A673 (cell line): ENCODE measurements around the gene EDA. TPM values are rescaled to one million over a fixed set of nuclear protein-coding genes. Genes with fewer than 3 reads are reported as not detected.

Experiments used
- BruUV-seq: library from RNA; stranded (reverse); fragments of 400-500 nt; replicated peaks from 2 replicates; lab custom pipeline; 2021; lab: Mats Ljungman, UMichigan
- CTCF ChIA-PET: fragments of 300-600 bp; sonication (Branson Sonifier 250); formaldehyde crosslinking; loops from one replicate; lab custom pipeline; 2022; ENCODE audit warnings: antibody characterized with exemption; lab: Charles Lee
- POLR2A ChIA-PET: fragments of 300-600 bp; sonication (Branson Sonifier 250); formaldehyde crosslinking; loops from one replicate; lab custom pipeline; 2022; ENCODE audit warnings: antibody characterized with exemption; ENCODE audit not compliant: low non-redundant PET; lab: Charles Lee
- DNase-seq: peaks from one replicate; pipeline ENCODE4 v3.0.0-alpha.2; 2015; ENCODE audit warnings: low spot score
- H3K27ac ChIP-seq: fragments of 200-600 bp; sonication (generic); 2 replicates; pipeline ENCODE4 v1.5.1; 2016; ENCODE audit warnings: mixed run types, low read depth, mild to moderate bottlenecking, mixed read lengths, antibody characterized with exemption, low read length; ENCODE audit not compliant: poor library complexity, severe bottlenecking
- H3K27me3 ChIP-seq: fragments of 200-600 bp; sonication (generic); replicated peaks from 2 replicates; pipeline ENCODE4 v1.6.1; 2017; ENCODE audit warnings: mixed run types, low read depth, mild to moderate bottlenecking, mixed read lengths, antibody characterized with exemption, low read length; ENCODE audit not compliant: insufficient read depth, poor library complexity
- H3K36me3 ChIP-seq: fragments of 200-600 bp; sonication (generic); 2 replicates; pipeline ENCODE4 v1.6.1; 2016; ENCODE audit warnings: mixed run types, mild to moderate bottlenecking, mixed read lengths, antibody characterized with exemption, low read length; ENCODE audit not compliant: insufficient read depth, poor library complexity, severe bottlenecking
- H3K4me1 ChIP-seq: fragments of 200-600 bp; sonication (generic); 2 replicates; pipeline ENCODE4 v1.6.1; 2017; ENCODE audit warnings: mixed run types, mild to moderate bottlenecking, mixed read lengths, antibody characterized with exemption, low read length; ENCODE audit not compliant: insufficient read depth, poor library complexity, severe bottlenecking
- H3K4me3 ChIP-seq: fragments of 200-600 bp; sonication (generic); 2 replicates; pipeline ENCODE4 v1.5.1; 2016; ENCODE audit warnings: low read depth, mixed run types, mild to moderate bottlenecking, mixed read lengths, low read length; ENCODE audit not compliant: poor library complexity, severe bottlenecking
- H3K9me3 ChIP-seq: fragments of 200-600 bp; sonication (generic); 2 replicates; pipeline ENCODE4 v1.6.1; 2016; ENCODE audit warnings: mixed run types, low read depth, mild to moderate bottlenecking, mixed read lengths, antibody characterized with exemption, low read length; ENCODE audit not compliant: poor library complexity, severe bottlenecking
- EZH2 ChIP-seq: fragments of 200-600 bp; sonication (generic); IDR thresholded peaks from 2 replicates; pipeline ENCODE4 v1.6.1; 2017; ENCODE audit warnings: borderline replicate concordance, low read depth, mild to moderate bottlenecking, mixed read lengths, antibody characterized with exemption, low read length; ENCODE audit not compliant: poor library complexity, severe bottlenecking
- intact Hi-C: fragments of 100-400 bp; cut with micrococcal nuclease; formaldehyde crosslinking; loops from one replicate; pipeline ENCODE4 v1.10.0; 2022; ENCODE audit not compliant: unreplicated experiment
- total RNA-seq: library from RNA; stranded (reverse); gene quantifications from 2 replicates; pipeline ENCODE4 v1.2.3, GENCODE V29; 2021
- TF ChIP-seq, protein P1 (sequence below): fragments of 300-800, 200-600 bp; sonication (generic); conservative IDR thresholded peaks from 2 replicates; pipeline ENCODE4 v1.5.1; 2017; ENCODE audit warnings: low read depth, mild to moderate bottlenecking, antibody characterized with exemption, low read length, moderate library complexity, mixed read lengths

Gene EDA
- total RNA-seq, 1 experiment from 2014 or later: 3.3 TPM

DNA sequence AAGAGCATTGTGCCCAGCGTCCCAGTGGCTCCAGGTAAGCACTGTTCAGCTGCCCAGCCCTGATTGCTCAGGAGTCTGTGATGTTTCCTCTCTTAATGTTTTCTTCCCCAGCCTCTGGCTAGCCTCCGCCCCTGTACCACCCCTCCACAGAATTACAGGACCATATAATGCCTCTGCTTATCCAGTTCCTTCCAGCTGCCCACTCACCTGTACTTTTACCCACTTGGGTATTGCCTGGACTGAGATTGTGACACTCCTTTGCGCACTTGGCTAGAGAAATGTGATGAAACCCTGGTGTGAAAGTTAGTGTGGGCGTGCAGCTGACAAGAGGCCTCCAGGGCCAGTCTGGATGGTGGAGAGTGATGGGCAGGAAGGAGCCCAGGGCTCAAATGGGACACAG is 434.0 kb downstream of the EDA start, which contains the start of gene AWAT2:
Gene AWAT2 (minus strand): TSS at position 14 of the 400 bp plus-strand sequence. CDS start 6 bp downstream, at position 8.
- BruUV-seq: no TSS peak
- ChIA-PET POLR2A (no interaction called here), CTCF (no interaction called here)
- DNase-seq: no peak
- H3K4me1 ChIP-seq: no peaks in the 10 kb centered on the region
- H3K9me3 ChIP-seq: no peaks in the 10 kb centered on the region
- H3K27me3 ChIP-seq: no peaks in the 10 kb centered on the region
- no peak within 1 kb of the TSS for H3K27ac ChIP-seq
- H3K4me3 ChIP-seq: no peak within 1 kb of the TSS
- no peak for TF ChIP-seq EZH2
- TF ChIP-seq, protein P1, sequence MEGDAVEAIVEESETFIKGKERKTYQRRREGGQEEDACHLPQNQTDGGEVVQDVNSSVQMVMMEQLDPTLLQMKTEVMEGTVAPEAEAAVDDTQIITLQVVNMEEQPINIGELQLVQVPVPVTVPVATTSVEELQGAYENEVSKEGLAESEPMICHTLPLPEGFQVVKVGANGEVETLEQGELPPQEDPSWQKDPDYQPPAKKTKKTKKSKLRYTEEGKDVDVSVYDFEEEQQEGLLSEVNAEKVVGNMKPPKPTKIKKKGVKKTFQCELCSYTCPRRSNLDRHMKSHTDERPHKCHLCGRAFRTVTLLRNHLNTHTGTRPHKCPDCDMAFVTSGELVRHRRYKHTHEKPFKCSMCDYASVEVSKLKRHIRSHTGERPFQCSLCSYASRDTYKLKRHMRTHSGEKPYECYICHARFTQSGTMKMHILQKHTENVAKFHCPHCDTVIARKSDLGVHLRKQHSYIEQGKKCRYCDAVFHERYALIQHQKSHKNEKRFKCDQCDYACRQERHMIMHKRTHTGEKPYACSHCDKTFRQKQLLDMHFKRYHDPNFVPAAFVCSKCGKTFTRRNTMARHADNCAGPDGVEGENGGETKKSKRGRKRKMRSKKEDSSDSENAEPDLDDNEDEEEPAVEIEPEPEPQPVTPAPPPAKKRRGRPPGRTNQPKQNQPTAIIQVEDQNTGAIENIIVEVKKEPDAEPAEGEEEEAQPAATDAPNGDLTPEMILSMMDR: no peak
- intact Hi-C loops: no loop called here
- no peaks in the 10 kb centered on the region for H3K36me3 ChIP-seq

DNA sequence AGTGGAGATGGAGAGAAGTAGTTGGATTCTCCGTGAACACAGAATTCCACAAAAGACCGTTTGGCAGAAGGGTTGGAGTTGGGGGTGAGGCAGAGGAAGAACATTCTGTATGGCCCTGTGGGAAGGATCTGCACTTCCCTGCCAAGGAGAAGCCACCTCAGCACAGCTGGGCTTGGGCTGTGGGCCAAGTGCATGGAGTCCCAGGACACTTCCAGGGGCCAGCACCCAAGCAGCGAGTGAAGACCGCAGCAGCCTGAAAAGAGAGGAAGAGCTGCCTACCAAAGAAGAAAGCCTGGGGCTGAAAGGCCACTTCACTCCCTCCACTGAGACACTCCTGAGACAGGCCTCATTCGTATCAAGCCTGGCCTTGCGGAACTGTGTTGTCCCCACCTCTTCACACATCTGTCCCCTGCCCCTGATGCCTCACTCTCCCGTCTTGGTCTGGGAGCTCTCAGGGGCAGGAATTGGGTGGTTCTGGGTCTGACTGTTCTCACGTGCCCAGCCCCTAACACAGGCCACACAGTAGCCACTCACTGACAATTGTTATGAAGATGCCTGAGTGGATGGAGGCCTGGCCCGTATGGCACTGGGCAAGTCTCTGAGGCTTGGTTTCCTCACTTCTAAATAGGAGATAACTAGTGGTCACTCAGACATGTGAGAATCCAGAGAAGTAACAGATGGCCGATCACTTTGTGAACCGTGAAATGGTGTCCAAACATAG is 437.1 kb downstream of the EDA start:
- Histone ChIP-seq H3K4me1 (no peaks in the 10 kb centered on the region), H3K27ac (no peak overlapping the region), H3K27me3 (no peaks in the 10 kb centered on the region), H3K4me3 (no peak overlapping the region), H3K9me3 (no peaks in the 10 kb centered on the region), H3K36me3 (no peaks in the 10 kb centered on the region)
- no TSS peak for BruUV-seq
- intact Hi-C loops: no loop called here
- POLR2A ChIA-PET: no interaction called here
- CTCF ChIA-PET: no interaction called here
- DNase-seq: no peak
- TF ChIP-seq, protein P1: no peak
- TF ChIP-seq EZH2: no peak

DNA sequence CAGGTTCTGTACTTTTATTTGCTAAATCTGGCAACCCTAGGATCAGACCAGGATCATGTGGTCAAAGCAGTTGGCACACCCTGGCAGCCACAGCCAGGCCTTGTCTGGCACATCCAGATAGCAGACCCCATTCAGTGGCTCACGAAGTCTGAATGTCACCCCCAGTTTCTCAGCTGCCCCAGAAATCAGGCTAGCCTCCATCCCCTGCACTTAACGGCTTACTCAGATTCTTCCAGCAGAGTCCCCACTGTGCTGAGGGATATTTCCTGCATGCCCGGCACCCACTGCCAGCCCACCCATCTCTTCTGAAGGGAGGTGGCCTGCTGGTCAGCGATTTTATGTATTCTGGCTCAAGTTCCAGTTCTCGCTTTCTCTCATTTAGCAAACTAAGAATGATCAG is 438.5 kb downstream of the EDA start:
- no peak for DNase-seq
- intact Hi-C loops: no loop called here
- H3K4me1 ChIP-seq: no peaks in the 10 kb centered on the region
- TF ChIP-seq, protein P1: no peak
- TF ChIP-seq EZH2: no peak
- no TSS peak for BruUV-seq
- H3K27ac ChIP-seq: no peak overlapping the region
- ChIA-PET POLR2A (no interaction called here), CTCF (no interaction called here)
- H3K9me3 ChIP-seq: no peaks in the 10 kb centered on the region
- no peaks in the 10 kb centered on the region for H3K27me3 ChIP-seq
- H3K4me3 ChIP-seq: no peak overlapping the region
- H3K36me3 ChIP-seq: no peaks in the 10 kb centered on the region
